GM21390 (cell line): ENCODE results near the gene TTLL11.
"Not testable (repeated sequence)": the region's sequence is repeated elsewhere in the genome, so short reads cannot be mapped to it uniquely, and the experiment has no call there.

Experiments used
- ATAC-seq: cut with Tn5 transposase; IDR thresholded peaks from one replicate; pipeline ENCODE4 v1.9.1; 2021; ENCODE audit not compliant: unreplicated experiment

The TTLL11 gene

GRCh38 chr9:122125509-122126330 lies 32.6 kb upstream of the TTLL11 start:
- ATAC-seq, result no peak

GRCh38 chr9:122125158-122125508 lies 32.0 kb upstream of the TTLL11 start:
- no peak for ATAC-seq

GRCh38 chr9:122124528-122124927 lies 31.4 kb upstream of the TTLL11 start:
- no peak for ATAC-seq

GRCh38 chr9:122124048-122124447 lies 30.9 kb upstream of the TTLL11 start:
- no peak for ATAC-seq

- no peak for ATAC-seq
These were observed 30.0 kb upstream of the TTLL11 start for GRCh38 chr9:122122903-122123632.

GRCh38 chr9:122122468-122122867 lies 29.4 kb upstream of the TTLL11 start:
- ATAC-seq, result no peak

GRCh38 chr9:122121931-122122330 lies 28.8 kb upstream of the TTLL11 start:
- ATAC-seq, result no peak

GRCh38 chr9:122121391-122121790 lies 28.3 kb upstream of the TTLL11 start:
- ATAC-seq, result no peak

GRCh38 chr9:122120316-122121071 lies 27.4 kb upstream of the TTLL11 start:
- no peak for ATAC-seq

GRCh38 chr9:122119721-122120120 lies 26.6 kb upstream of the TTLL11 start:
- no peak for ATAC-seq

GRCh38 chr9:122119166-122119521 lies 26.0 kb upstream of the TTLL11 start:
- ATAC-seq, result no peak

- ATAC-seq, result no peak
These were observed 25.4 kb upstream of the TTLL11 start for GRCh38 chr9:122118343-122119165.

- ATAC-seq, result not testable (repeated sequence)
These were observed 24.1 kb upstream of the TTLL11 start for GRCh38 chr9:122117241-122117640.

- no peak for ATAC-seq
These were observed 23.5 kb upstream of the TTLL11 start for GRCh38 chr9:122116448-122117173.

GRCh38 chr9:122116040-122116439 lies 22.9 kb upstream of the TTLL11 start:
- no peak for ATAC-seq

- ATAC-seq, result no peak
These were observed 22.3 kb upstream of the TTLL11 start for GRCh38 chr9:122115176-122116035.

GRCh38 chr9:122113574-122113973 lies 20.5 kb upstream of the TTLL11 start:
- no peak for ATAC-seq

GRCh38 chr9:122112238-122112637 lies 19.1 kb upstream of the TTLL11 start:
- ATAC-seq, result no peak

GRCh38 chr9:122111413-122112085 lies 18.4 kb upstream of the TTLL11 start:
- ATAC-seq, result no peak
